Tibial nerve (tissue), 3 donors: Measurements from ENCODE around the gene RGS1.

Experiments used
- CTCF ChIP-seq, 5 experiments: fragments of 200-600 bp in 3 of 5; fragments of 450-650 bp in 2 of 5; sonication (generic) in 3 of 5; IDR thresholded peaks; one replicate each; pipeline ENCODE4 v1.5.1; 2016 to 2019; ENCODE audit warnings: antibody characterized with exemption in 5 of 5, mild to moderate bottlenecking in 3 of 5, moderate library complexity in 2 of 5
- POLR2A ChIP-seq, 2 donors: fragments of 450-650 bp; IDR thresholded peaks; one replicate each; pipeline ENCODE4 v1.6.1; 2017; ENCODE audit warnings: antibody characterized with exemption in 2 of 2, mild to moderate bottlenecking in 2 of 2, moderate library complexity in 2 of 2

GRCh38 chr1:192587386-192588266 lies 12.1 kb downstream of the RGS1 start:
- no peak for TF ChIP-seq CTCF (IDR thresholded peaks at IDR 0.05)
- TF ChIP-seq POLR2A (IDR thresholded peaks at IDR 0.05), result no peak
